IMR-90 (cell line): Measurements from ENCODE around the gene FES. TPM values are rescaled to one million over a fixed set of nuclear protein-coding genes. Genes with fewer than 3 reads are reported as not detected.
A peak's percentile ranks its signal among the peaks of the same experiment; 100 is the strongest.

Experiments
- ATAC-seq: fragments of 200-7000 bp; cut with Tn5 transposase; 2 replicates; pipeline ENCODE4 v1.9.1; 2020; ENCODE audit warnings: low read depth, mild to moderate bottlenecking, moderate library complexity
- BruUV-seq: library from RNA; stranded (reverse); fragments of 400-500 nt; replicated peaks from 2 replicates; lab custom pipeline; 2021; lab: Mats Ljungman, UMichigan
- CTCF ChIA-PET: fragments of 300-600 bp; formaldehyde crosslinking; extraction: SDS; loops from one replicate; lab custom pipeline; 2021; ENCODE audit warnings: antibody characterized with exemption; lab: Yijun Ruan, JAX
- POLR2A ChIA-PET: fragments of 300-600 bp; sonication (Branson Sonifier 250); formaldehyde crosslinking; loops from one replicate; lab custom pipeline; 2022; ENCODE audit warnings: antibody characterized with exemption; ENCODE audit not compliant: unreplicated experiment; lab: Charles Lee
- DNase-seq: peaks from one replicate; pipeline ENCODE4 v3.0.0; 2013
- H2AFZ ChIP-seq: replicated peaks from 2 replicates; pipeline ENCODE3; 2013; ENCODE audit warnings: low read length, mild to moderate bottlenecking; ENCODE audit not compliant: poor library complexity
- H2AK5ac ChIP-seq: 2 replicates; pipeline ENCODE4 v1.6.1; 2013; ENCODE audit warnings: low read depth, low read length, inconsistent platforms
- H2AK9ac ChIP-seq: replicated peaks from 2 replicates; pipeline ENCODE3; 2013; ENCODE audit warnings: mild to moderate bottlenecking, low read depth, low read length, moderate library complexity; ENCODE audit not compliant: poor library complexity
- H2BK120ac ChIP-seq: 2 replicates; pipeline ENCODE4 v1.6.1; 2013; ENCODE audit warnings: low read depth, low read length, inconsistent platforms
- H2BK15ac ChIP-seq: 3 replicates; pipeline ENCODE4 v1.6.1; 2013; ENCODE audit warnings: low read depth, low read length, inconsistent platforms
- H2BK20ac ChIP-seq: 2 replicates; pipeline ENCODE4 v1.6.1; 2013; ENCODE audit warnings: low read depth, mild to moderate bottlenecking, inconsistent platforms, low read length, moderate library complexity
- H2BK5ac ChIP-seq: 2 replicates; pipeline ENCODE4 v1.6.1; 2013; ENCODE audit warnings: mild to moderate bottlenecking, low read depth, low read length, inconsistent platforms; ENCODE audit not compliant: poor library complexity, severe bottlenecking
- H3K14ac ChIP-seq: replicated peaks from 2 replicates; pipeline ENCODE4 v1.6.1; 2013; ENCODE audit warnings: low read depth, low read length, inconsistent platforms
- H3K18ac ChIP-seq: 2 replicates; pipeline ENCODE4 v1.6.1; 2013; ENCODE audit warnings: low read depth, low read length, control low read depth
- H3K23ac ChIP-seq: 2 replicates; pipeline ENCODE4 v1.6.1; 2013; ENCODE audit warnings: low read depth, low read length, inconsistent platforms
- H3K27ac ChIP-seq: 2 replicates; pipeline ENCODE4 v1.5.1; 2013; ENCODE audit warnings: mild to moderate bottlenecking, control low read depth, low read length; ENCODE audit not compliant: insufficient read depth
- H3K27me3 ChIP-seq: 2 replicates; pipeline ENCODE4 v1.6.1; 2013; ENCODE audit warnings: low read length; ENCODE audit not compliant: control insufficient read depth, insufficient read depth
- H3K36me3 ChIP-seq: 2 replicates; pipeline ENCODE4 v1.6.1; 2013; ENCODE audit warnings: low read length, mixed read lengths; ENCODE audit not compliant: control insufficient read depth, insufficient read depth
- H3K4ac ChIP-seq: 2 replicates; pipeline ENCODE4 v1.6.1; 2013; ENCODE audit warnings: low read depth, low read length, inconsistent platforms
- H3K4me1 ChIP-seq: 2 replicates; pipeline ENCODE4 v1.6.1; 2013; ENCODE audit warnings: low read length, mixed read lengths; ENCODE audit not compliant: control insufficient read depth, insufficient read depth
- H3K4me2 ChIP-seq: 2 replicates; pipeline ENCODE4 v1.6.1; 2013; ENCODE audit warnings: low read depth, mild to moderate bottlenecking, control low read depth, low read length, moderate library complexity
- H3K4me3 ChIP-seq: 2 replicates; pipeline ENCODE4 v1.5.1; 2013; ENCODE audit warnings: low read depth, mild to moderate bottlenecking, control low read depth, low read length, moderate library complexity; ENCODE audit not compliant: insufficient read depth
- H3K56ac ChIP-seq: 2 replicates; pipeline ENCODE4 v1.6.1; 2013; ENCODE audit warnings: low read length, inconsistent platforms; ENCODE audit not compliant: insufficient read depth; ENCODE audit errors: extremely low read depth
- H3K79me1 ChIP-seq, 2 experiments: 2 replicates each; pipeline ENCODE4 v1.6.1; 2013; ENCODE audit warnings: low read length in 2 of 2, inconsistent platforms in 1 of 2, low read depth in 1 of 2
- H3K9ac ChIP-seq: 2 replicates; pipeline ENCODE4 v1.6.1; 2013; ENCODE audit warnings: low read depth, low read length, control low read depth
- H3K9me1 ChIP-seq: 2 replicates; pipeline ENCODE4 v1.6.1; 2013; ENCODE audit warnings: low read length, inconsistent platforms; ENCODE audit not compliant: insufficient read depth
- H3K9me3 ChIP-seq: 2 replicates; pipeline ENCODE4 v1.6.1; 2013; ENCODE audit warnings: low read length; ENCODE audit not compliant: control insufficient read depth, insufficient read depth
- H4K20me1 ChIP-seq: 2 replicates; pipeline ENCODE4 v1.6.1; 2013; ENCODE audit warnings: low read length, inconsistent platforms; ENCODE audit not compliant: insufficient read depth
- H4K5ac ChIP-seq: 2 replicates; pipeline ENCODE4 v1.6.1; 2013; ENCODE audit warnings: mild to moderate bottlenecking, low read depth, low read length, control low read depth
- H4K8ac ChIP-seq, 2 experiments: 2 replicates each; pipeline ENCODE4 v1.6.1; 2013; ENCODE audit warnings: low read depth in 2 of 2, low read length in 2 of 2, control low read depth in 1 of 2, inconsistent platforms in 1 of 2
- H4K91ac ChIP-seq: 2 replicates; pipeline ENCODE4 v1.6.1; 2013; ENCODE audit warnings: low read depth, low read length, inconsistent platforms; ENCODE audit not compliant: insufficient read depth
- BHLHE40 ChIP-seq: fragments of 150-350 bp; IDR thresholded peaks from 2 replicates; pipeline ENCODE4 v1.6.1; 2016; ENCODE audit warnings: mild to moderate bottlenecking, low read depth, low read length
- CEBPB ChIP-seq: IDR thresholded peaks from 2 replicates; pipeline ENCODE4 v1.6.1; 2012; ENCODE audit warnings: low read depth, low read length, improper control_type of control experiment
- CHD1 ChIP-seq: IDR thresholded peaks from 2 replicates; pipeline ENCODE4 v1.6.1; 2012; ENCODE audit warnings: low read depth, low read length, improper control_type of control experiment
- FOS ChIP-seq: fragments of 150-350 bp; IDR thresholded peaks from 2 replicates; pipeline ENCODE4 v1.6.1; 2016; ENCODE audit warnings: low read depth, low read length
- MAFK ChIP-seq: IDR thresholded peaks from 2 replicates; pipeline ENCODE4 v1.6.1; 2012; ENCODE audit warnings: low read depth, low read length, improper control_type of control experiment
- MAZ ChIP-seq: IDR thresholded peaks from 2 replicates; pipeline ENCODE4 v1.6.1; 2012; ENCODE audit warnings: low read depth, mild to moderate bottlenecking, low read length, improper control_type of control experiment, moderate library complexity, borderline replicate concordance
- MXI1 ChIP-seq: IDR thresholded peaks from 2 replicates; pipeline ENCODE4 v1.6.1; 2012; ENCODE audit warnings: low read depth, mild to moderate bottlenecking, low read length, moderate library complexity, borderline replicate concordance
- NFE2L2 ChIP-seq: fragments of 150-350 bp; IDR thresholded peaks from 2 replicates; pipeline ENCODE4 v1.6.1; 2016; ENCODE audit warnings: low read depth, mild to moderate bottlenecking, low read length
- POLR2A ChIP-seq: IDR thresholded peaks from 2 replicates; pipeline ENCODE4 v1.6.1; 2012; ENCODE audit warnings: mild to moderate bottlenecking, low read depth, low read length
- RAD21 ChIP-seq: IDR thresholded peaks from 2 replicates; pipeline ENCODE4 v1.6.1; 2012; ENCODE audit warnings: low read length, improper control_type of control experiment
- RCOR1 ChIP-seq: IDR thresholded peaks from 2 replicates; pipeline ENCODE4 v1.6.1; 2012; ENCODE audit warnings: mild to moderate bottlenecking, low read length, improper control_type of control experiment; ENCODE audit not compliant: insufficient replicate concordance
- RFX5 ChIP-seq: IDR thresholded peaks from 2 replicates; pipeline ENCODE4 v1.8.0; 2012; ENCODE audit warnings: low read depth, mild to moderate bottlenecking, low read length, moderate library complexity
- SMC3 ChIP-seq: fragments of 150-350 bp; IDR thresholded peaks from 2 replicates; pipeline ENCODE4 v1.6.1; 2016; ENCODE audit warnings: low read depth, mild to moderate bottlenecking, antibody characterized with exemption, low read length, moderate library complexity
- WGBS, 2 experiments: methylation state at CpG; one replicate each; pipeline versions ENCODE4 v1.1.5 to v1.1.7; 2013; ENCODE audit warnings: missing lambda C conversion rate in 2 of 2; ENCODE audit not compliant: insufficient read length in 1 of 2; ENCODE audit errors: extremely low coverage in 2 of 2; 5-methylcytosine and 5-hydroxymethylcytosine counted together
- dilution Hi-C: fragments of 300-500 bp; cut with HindIII; formaldehyde crosslinking; loops from one replicate; pipeline ENCODE4 v1.14.3; 2018; ENCODE audit warnings: low sequenced_read_pairs; ENCODE audit not compliant: unreplicated experiment
- in situ Hi-C: fragments of 300-500 bp; cut with MboI; formaldehyde crosslinking; loops from 3 replicates; pipeline ENCODE4 v1.14.3; 2019; ENCODE audit warnings: low sequenced_read_pairs, inconsistent platforms, mixed read lengths
- intact Hi-C: fragments of 100-400 bp; cut with micrococcal nuclease; formaldehyde crosslinking; loops from 2 replicates; pipeline ENCODE4 v1.10.0; 2022
- polyA plus RNA-seq, 3 experiments: library from polyadenylated mRNA; depleted of rRNA; stranded (reverse); fragments of >200 nt; gene quantifications; 2 replicates each; pipeline ENCODE4 v1.2.3, GENCODE V29; 2012; ENCODE audit warnings: low replicate concordance in 1 of 3
- total RNA-seq: library from RNA; depleted of rRNA; stranded (reverse); fragments of >200 nt; gene quantifications from 2 replicates; pipeline ENCODE4 v1.2.3, GENCODE V29; 2012
- TF ChIP-seq, protein P1 (sequence below): fragments of 150-350 bp; IDR thresholded peaks from 2 replicates; pipeline ENCODE4 v1.6.1; 2016; ENCODE audit warnings: low read depth, mild to moderate bottlenecking, low read length, moderate library complexity, borderline replicate concordance
- TF ChIP-seq, protein P2 (sequence below): conservative IDR thresholded peaks from 2 replicates; pipeline ENCODE4 v1.5.1; 2012; ENCODE audit warnings: mild to moderate bottlenecking, low read depth, low read length, improper control_type of control experiment

The FES gene
- total and polyA plus RNA-seq, 2 of the 4 experiments (the other 2 are of a cell fraction), result 10.5 to 11.7 TPM

DNA sequence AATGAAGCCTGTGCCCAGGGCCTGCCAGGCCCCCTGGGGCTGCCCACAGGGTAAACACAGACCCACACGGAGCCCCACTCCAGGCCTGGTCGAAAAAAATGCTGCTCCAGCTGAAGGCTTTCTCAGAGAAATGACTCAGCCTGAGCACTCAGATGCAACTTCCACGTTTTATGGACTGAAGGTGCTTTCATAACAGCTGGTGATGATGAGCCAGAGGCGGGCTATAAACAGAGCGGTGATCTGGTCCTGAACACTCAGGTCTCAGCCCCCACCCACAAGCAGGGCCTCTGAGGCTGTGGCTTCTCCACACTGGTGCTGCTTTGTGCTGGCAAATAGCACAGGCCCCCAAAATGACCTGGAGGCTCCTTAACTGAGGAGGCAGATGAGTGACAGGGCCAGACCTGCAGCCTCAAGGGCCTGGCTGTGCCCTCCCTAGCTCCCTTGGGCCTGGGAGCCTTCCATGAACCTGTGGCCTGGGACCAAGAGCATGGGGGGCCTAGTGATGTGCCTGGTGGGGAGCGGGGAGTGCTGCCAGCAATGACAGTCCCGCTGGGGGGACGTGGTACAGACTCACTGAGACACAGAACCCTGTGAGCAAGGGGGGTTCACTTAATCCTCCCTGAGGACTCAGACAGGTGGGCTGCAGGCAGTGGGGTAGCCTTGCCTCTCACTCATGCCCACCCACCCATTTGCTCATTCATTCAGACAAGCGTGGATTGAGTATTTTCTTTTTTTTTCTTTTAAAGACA is 38.9 kb upstream of the FES start:
- Histone ChIP-seq H4K8ac (peak overlapping the region in 1 of 2 experiments; percentile 65; a peak in 2 of 4 replicates), H3K9me1 (peaks cover 6% of the 10 kb centered on the region; the same call in 1 of the 2 replicates), H4K5ac (no peak overlapping the region; the same call in 1 of the 2 replicates), H3K27ac (peak overlapping the region; percentile 29), H2AK5ac (peak overlapping the region; percentile 65; the same call in 1 of the 2 replicates), H3K4me1 (peaks cover 7% of the 10 kb centered on the region), H2AFZ (peak overlapping the region; percentile 75), H3K4ac (peak overlapping the region; percentile 36; the same call in 1 of the 2 replicates), H2BK15ac (peak overlapping the region; percentile 29; the same call in 1 of the 3 replicates), H2BK120ac (peak overlapping the region; percentile 50), H3K56ac (no peak overlapping the region), H3K23ac (no peak overlapping the region), H3K36me3 (no peaks in the 10 kb centered on the region), H2BK20ac (peak overlapping the region; percentile 8; the same call in 1 of the 2 replicates), H3K9ac (no peak overlapping the region), H3K4me3 (no peak overlapping the region), H2BK5ac (peak overlapping the region; percentile 64), H3K79me1 (no peaks in the 10 kb centered on the region), H3K14ac (no peak overlapping the region), H3K4me2 (no peak overlapping the region), H3K27me3 (no peaks in the 10 kb centered on the region), H3K9me3 (no peaks in the 10 kb centered on the region), H4K20me1 (no peaks in the 10 kb centered on the region), H3K18ac (peak overlapping the region; percentile 1; the same call in 1 of the 2 replicates), H2AK9ac (peak overlapping the region; percentile 12), H4K91ac (peak overlapping the region; percentile 19; the same call in 1 of the 2 replicates)
- DNase-seq (peak; percentile 97), ATAC-seq (peak; percentile 98)
- dilution Hi-C loops (no loop called here), intact Hi-C loops (no loop called here), in situ Hi-C loops (no loop called here)
- ChIA-PET CTCF (interaction anchor here (0.7 to 1.0 kb wide), 2 partner anchors 11 to 200 kb away, joined by 6 to 7 read pairs; no protein-coding TSS in a partner anchor), POLR2A (no interaction called here)
- BruUV-seq, result no TSS peak
- WGBS, 2 experiments, result 0% methylated on average over 1 of the region's 9 CpGs; no CpG with 5 or more reads in 1 of the 2 experiments
- TF ChIP-seq, protein P1, sequence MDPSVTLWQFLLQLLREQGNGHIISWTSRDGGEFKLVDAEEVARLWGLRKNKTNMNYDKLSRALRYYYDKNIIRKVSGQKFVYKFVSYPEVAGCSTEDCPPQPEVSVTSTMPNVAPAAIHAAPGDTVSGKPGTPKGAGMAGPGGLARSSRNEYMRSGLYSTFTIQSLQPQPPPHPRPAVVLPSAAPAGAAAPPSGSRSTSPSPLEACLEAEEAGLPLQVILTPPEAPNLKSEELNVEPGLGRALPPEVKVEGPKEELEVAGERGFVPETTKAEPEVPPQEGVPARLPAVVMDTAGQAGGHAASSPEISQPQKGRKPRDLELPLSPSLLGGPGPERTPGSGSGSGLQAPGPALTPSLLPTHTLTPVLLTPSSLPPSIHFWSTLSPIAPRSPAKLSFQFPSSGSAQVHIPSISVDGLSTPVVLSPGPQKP, result no peak
- TF ChIP-seq SMC3 (peak; percentile 7; the same call in 1 of the 2 replicates), RAD21 (0 out of 2 replicates have a peak, but pooled peaks have one; percentile 2), NFE2L2 (peak; percentile 51; the same call in 1 of the 2 replicates), CEBPB (peak; percentile 84), MAFK (peak; percentile 49; the same call in 1 of the 2 replicates), CHD1 (no peak), POLR2A (no peak), MXI1 (0 out of 2 replicates have a peak, but pooled peaks have one; percentile 38), FOS (peak; percentile 93), MAZ (peak; percentile 78; the same call in 1 of the 2 replicates), RCOR1 (no peak), BHLHE40 (peak; percentile 65; the same call in 1 of the 2 replicates), RFX5 (no peak)
- TF ChIP-seq, protein P2, sequence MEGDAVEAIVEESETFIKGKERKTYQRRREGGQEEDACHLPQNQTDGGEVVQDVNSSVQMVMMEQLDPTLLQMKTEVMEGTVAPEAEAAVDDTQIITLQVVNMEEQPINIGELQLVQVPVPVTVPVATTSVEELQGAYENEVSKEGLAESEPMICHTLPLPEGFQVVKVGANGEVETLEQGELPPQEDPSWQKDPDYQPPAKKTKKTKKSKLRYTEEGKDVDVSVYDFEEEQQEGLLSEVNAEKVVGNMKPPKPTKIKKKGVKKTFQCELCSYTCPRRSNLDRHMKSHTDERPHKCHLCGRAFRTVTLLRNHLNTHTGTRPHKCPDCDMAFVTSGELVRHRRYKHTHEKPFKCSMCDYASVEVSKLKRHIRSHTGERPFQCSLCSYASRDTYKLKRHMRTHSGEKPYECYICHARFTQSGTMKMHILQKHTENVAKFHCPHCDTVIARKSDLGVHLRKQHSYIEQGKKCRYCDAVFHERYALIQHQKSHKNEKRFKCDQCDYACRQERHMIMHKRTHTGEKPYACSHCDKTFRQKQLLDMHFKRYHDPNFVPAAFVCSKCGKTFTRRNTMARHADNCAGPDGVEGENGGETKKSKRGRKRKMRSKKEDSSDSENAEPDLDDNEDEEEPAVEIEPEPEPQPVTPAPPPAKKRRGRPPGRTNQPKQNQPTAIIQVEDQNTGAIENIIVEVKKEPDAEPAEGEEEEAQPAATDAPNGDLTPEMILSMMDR, result no peak
